ENCODE results near the gene CACNA1I. TPM values are rescaled to one million over a fixed set of nuclear protein-coding genes. Genes with fewer than 3 reads are reported as not detected.
"Not testable (repeated sequence)": the region's sequence is repeated elsewhere in the genome, so short reads cannot be mapped to it uniquely, and the experiment has no call there.

Gene CACNA1I
- total RNA-seq, 1 donor from 2014 or later: 0.10 TPM

DNA sequence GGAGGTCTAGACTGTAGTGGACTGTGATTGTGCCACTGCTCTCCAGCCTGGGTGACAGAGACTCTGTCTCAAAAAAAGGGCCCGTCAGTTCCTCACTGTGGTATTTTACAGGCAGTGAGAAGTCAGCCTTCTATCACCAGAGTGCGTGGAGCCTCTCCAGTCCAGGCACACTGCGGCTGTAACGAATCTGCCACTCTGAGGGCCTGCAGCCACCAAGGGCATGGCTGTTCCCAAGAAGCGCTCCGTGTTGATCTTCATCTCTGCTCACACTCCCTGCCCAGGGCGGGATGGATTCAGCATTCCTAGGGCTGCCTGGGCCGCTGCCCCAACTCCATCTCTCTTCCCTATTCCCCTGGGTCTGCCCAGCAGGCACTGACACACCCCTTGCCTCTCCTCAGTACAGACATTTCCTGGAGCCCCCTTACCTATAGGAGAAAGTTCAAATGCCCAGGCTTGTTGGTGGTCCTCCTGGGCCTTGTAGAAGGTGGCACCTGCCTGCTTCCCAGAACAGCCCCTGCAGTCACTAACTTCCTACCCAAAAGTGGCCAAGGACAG lies 148.4 kb downstream of the CACNA1I start:
- no peak for DNase-seq (ENCODE audit: low read depth)

DNA sequence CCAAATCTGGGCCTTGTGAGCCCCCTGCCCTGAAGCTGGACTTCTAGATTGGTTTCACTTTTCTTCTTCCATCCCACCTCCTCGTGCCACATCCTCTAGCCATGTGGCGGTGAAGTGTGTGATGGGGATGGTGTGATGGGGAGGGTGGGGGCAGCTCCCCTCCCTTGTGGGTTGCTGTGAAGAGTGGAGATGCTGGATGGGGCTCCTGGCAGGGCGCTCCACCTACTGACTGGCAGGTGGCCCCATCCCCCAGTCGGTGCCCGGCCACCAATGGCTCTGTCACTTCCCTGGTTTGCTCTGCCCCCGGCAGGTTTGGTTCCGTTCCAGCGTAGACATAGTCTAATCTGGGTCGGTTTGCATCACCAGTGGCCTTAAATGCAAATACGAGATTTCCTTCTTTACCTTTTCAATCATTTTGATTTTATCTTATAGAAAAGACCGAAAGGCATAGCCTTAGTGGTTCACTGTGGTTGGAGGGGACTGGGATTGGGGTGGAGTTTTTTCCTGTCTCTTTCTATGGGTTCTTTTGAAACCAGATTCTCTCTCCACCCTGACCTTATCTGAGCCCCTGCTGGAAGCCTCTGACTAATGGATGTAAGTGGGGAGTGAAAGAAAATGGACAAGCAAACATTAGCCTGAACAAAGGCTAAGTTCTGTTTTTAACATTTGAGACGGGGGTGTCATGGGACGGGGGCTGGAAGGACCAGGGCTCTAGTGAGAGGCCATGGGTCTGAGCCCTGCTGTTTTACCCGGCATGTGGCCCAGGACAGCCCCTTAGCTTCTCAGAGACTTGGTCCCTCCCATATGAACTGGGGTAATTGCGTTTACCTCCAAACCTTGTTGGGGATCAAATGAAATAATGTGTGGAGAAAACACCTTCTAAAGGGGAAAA lies 149.3 kb downstream of the CACNA1I start:
- no peak for DNase-seq (ENCODE audit: low read depth)

DNA sequence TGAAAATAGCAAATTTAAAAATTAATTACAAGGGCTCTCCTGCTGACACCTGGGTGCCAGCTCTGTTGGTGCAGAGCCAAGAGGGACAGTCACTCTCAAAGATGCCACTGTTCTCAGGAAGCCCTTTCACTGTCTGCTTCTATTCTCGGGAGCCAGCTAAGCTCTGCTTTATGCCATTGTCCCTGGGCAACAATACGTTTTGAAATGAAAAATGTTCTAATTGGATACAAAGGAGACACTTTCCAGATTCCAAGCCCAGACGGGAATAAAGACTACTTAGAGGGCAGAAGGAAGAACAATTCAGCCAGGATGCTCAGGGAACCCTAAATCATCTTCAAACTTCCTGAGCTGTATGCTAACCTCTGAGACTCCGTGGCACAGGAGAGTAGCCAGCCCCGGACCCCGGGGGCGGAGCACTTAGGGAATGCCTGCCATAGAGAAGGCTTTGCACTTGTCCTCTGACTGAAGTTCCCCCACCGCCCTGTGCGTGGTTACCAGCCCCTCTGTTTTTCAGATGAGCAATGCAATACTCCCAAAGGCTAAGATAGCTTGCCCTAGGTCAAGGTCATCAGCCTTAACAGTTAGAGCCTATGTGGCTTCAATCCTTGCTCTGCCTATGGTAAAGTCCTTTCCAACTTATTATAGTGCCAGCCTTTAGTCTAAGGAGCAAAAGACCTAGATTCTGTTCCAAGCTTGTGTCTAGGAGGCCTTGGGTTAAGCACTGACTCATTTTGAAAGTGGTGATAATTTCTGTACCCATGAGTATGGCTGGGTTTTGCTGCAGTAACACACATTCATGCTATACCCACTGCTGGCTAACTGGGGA lies 150.9 kb downstream of the CACNA1I start:
- DNase-seq (ENCODE audit: low read depth): no peak

DNA sequence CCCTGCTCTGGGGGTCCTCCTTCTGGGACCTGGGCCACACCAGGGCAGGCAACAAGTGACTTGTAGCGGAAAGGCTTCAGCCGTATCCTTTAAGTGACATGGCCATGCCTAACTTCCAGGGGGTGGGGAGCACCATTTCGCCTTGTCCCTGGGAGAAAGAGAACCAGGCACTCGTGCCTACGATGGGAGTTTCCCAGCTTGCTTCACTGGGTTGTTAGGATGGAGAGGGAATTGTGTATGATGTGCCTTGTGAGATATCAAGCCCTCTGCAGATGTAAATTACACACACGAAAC lies 151.4 kb downstream of the CACNA1I start:
- DNase-seq (ENCODE audit: low read depth): no peak

DNA sequence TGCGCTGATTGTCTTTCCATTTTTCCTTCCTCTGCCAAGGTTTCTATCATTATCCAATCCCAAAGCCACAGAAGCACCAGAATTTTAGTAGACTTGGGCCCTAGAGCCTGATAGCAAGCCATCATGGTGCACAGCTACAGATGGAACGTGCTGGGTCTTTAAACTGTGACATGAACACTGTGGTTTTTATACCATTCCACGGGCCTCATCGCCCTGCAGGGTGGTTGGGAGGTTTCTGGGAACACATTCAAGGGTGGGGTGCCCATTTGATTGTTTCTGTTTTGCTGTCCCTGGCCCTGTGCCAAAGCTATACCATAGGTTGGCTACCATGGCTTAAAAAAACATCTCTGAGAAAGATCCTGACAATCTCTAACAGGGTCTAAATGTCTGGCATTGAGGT lies 151.9 kb downstream of the CACNA1I start:
- DNase-seq (ENCODE audit: low read depth): no peak

- DNase-seq (ENCODE audit: low read depth): no peak
These were observed 152.9 kb downstream of the CACNA1I start for GRCh38 chr22:39723463-39723862.

GRCh38 chr22:39723899-39724351 lies 153.4 kb downstream of the CACNA1I start:
- DNase-seq (ENCODE audit: low read depth): no peak

DNA sequence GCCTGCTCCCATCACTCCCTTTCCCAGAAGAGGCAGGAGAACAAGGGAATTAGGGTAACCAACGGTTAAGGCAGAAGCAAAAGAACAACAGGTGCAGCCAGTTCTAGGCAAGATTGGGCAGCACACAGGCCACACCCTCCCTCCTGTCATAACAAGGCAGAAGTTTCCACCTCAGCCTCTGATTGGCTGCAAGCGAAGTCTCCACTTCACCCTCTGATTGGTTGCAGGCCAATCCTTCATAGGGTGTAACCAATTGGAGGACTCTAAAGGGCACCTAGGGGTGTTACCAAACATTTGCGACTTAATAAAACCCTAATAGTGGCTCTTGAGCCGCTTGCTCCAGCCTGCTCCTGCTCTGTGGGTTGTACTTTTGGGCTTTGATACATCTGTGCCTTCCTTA lies 153.8 kb downstream of the CACNA1I start:
- DNase-seq (ENCODE audit: low read depth): no peak

- no peak for DNase-seq (ENCODE audit: low read depth)
These were observed 154.3 kb downstream of the CACNA1I start for GRCh38 chr22:39724857-39725256.

- DNase-seq (ENCODE audit: low read depth): no peak
These were observed 154.9 kb downstream of the CACNA1I start for GRCh38 chr22:39725351-39726035.

- no peak for DNase-seq (ENCODE audit: low read depth)
These were observed 157.0 kb downstream of the CACNA1I start for GRCh38 chr22:39727541-39727940.

DNA sequence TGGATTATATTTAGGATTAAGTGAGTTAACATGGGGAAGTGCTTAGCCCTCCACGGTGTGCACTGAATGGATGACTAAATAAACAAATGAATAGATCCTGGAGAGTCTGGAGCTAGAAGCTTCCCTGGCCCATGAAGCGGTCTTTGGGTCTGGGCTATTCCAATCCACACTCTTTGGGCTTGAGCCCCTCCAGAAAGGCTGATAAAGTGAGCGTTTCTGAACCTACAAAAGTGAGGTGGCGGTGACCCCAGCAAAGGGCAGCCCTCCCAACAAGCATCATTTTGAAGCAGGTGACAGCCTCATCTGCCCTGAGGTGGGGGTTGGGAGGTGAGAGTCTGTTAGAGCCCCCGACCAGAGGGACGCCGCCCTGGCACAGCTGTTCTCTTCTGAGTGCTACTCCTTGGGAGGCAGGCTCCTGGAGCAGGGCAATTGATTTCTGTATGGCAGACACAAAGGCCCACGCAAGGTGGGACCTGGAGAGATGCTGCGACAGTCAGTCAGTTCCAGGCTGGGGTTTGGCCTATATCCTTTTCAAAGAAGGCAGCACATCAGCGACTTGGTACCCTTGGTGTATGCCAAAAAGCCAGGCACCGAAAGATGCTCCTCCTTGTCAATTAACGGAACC lies 157.8 kb downstream of the CACNA1I start:
- DNase-seq (ENCODE audit: low read depth): no peak

DNA sequence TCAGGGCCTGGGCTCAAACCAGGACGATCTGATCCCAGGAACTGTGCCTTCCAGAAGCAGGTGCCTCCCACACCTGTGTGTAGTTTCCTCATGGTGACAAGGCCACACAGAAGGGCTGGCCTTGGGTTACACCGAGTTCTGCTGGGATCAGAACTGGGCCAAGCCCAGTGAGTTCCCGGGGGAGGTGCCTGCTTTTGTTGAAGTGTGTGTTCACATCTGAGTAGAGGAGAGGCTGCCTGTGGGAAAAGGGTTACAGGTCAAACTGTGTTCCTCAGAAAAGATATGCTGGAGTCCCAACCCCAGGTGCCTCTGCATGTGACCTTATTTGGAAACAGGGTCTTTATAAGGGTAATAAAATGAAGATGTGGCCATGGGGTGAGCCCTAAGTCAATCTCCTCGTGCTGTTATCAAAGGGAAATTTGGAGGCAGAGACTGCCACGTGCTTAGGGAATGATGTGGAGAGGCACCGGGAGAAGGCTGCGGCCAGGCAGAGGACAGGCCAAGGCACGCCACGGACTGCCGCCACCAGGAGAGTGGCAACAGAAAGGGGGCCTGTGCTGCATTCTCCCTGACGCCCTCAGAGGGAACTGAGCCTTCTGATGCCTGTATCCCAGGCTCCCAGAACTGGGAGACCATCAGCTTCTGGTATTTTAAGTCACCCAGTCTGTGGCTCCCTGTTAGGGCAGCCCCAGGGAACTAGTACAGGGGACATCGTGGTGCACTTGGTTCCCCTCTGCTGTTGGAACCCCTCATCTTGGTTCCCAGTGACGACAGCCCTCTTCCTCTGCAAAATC lies 158.8 kb downstream of the CACNA1I start:
- no peak for DNase-seq (ENCODE audit: low read depth)

DNA sequence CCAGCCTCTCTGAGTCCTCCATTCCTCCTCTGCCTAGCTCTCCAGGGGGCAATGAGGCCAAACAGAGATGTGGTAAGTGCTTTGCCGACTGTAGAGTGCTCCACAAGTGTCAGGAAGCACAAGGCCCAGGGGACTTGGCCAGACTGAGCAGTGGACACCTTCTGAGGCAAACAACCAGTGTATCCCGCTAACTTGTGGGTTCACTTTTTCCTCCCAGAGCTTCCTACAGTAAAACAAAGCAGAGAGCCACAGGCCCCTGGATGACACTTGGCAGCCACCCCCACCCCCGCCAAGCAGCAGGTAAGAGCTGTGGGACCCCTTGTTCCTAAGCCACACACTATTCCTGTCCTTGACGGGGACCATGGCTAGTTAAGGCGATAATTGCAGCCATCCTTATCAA lies 160.9 kb downstream of the CACNA1I start:
- DNase-seq (ENCODE audit: low read depth): no peak

DNA sequence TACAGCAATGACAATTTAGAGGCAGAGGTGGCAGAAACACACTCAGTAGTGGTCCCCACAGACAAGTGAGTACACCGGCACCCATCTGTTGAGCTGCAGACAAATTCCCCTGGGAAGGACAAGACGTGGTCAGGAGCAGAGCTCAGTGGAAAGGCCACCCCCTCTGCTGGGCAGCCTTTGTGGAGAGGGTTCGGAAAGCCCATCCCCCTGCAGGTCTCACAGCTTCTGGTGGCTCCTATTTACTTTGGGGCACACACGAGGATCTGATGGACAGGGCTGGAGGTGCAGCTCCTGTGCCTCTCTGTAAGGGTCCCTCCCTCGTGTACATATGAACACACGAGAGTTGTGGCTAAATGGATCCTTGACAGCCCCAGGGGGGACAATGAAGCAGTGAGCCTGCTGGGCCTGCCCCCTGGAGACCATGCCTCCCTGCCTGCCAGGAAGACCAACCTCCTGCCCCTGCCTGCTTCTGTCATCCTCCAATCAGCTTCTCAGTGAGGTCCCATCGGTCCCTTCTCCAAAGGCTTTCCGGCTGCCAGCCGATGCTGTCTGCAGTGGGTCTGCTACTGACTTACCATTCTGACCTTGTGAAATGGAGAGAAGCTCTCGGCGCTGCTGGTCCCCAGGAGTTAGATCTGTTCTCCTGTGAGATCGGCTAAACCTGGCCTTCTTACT lies 161.5 kb downstream of the CACNA1I start:
- no peak for DNase-seq (ENCODE audit: low read depth)

- no peak for DNase-seq (ENCODE audit: low read depth)
These were observed 162.1 kb downstream of the CACNA1I start for GRCh38 chr22:39732625-39733024.

DNA sequence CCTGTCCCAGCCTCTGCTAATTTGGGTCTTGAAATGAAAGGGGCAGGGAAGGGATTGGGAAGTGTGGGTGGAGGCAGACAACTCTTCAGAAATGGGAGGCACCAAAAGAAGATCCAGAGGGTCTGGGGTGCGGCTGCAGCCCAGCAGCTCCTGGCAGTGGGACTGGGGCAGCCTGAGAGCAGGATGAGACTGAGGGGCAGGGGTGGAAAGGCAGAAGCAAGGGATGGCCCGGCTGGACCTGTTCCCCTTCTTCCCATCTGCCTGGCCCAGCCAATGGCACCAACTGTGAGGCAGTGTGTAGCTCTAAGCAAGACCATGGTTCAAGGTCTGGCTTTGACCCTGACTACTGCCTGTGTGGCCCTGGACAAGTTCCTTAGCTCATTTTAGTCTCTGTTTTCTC lies 162.6 kb downstream of the CACNA1I start:
- no peak for DNase-seq (ENCODE audit: low read depth)

DNA sequence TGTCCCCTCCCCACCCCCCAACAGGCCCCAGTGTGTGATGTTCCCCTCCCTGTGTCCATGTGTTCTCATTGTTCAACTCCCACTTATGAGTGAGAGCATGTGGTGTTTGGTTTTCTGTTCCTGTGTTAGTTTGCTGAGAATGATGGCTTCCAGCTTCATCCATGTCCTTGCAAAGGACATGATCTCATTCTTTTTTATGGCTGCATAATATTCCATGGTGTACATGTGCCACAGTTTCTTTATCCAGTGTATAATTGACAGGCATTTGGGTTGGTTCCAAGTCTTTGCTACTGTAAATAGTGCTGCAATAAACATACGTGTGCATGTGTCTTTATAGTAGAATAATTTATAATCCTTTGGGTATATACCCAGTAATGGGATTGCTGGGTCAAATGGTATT lies 163.5 kb downstream of the CACNA1I start:
- DNase-seq (ENCODE audit: low read depth): not testable (repeated sequence)

- no peak for DNase-seq (ENCODE audit: low read depth)
These were observed 164.3 kb downstream of the CACNA1I start for GRCh38 chr22:39734866-39735265.

GRCh38 chr22:39735776-39736175 lies 165.2 kb downstream of the CACNA1I start:
- DNase-seq (ENCODE audit: low read depth): no peak
